DOHH2 (cell line): ENCODE data around the gene WASF2.
"Not testable (repeated sequence)": the region's sequence is repeated elsewhere in the genome, so short reads cannot be mapped to it uniquely, and the experiment has no call there.

ENCODE experiments used
- EZH2phosphoT487 ChIP-seq: fragments of 200-600 bp; sonication (generic); IDR thresholded peaks from 2 replicates; pipeline ENCODE4 v1.6.1; 2017; ENCODE audit warnings: borderline replicate concordance, mild to moderate bottlenecking, antibody characterized with exemption, low read length, moderate library complexity, mixed read lengths
- TF ChIP-seq, protein P1 (sequence below): fragments of 200-600 bp; sonication (generic); IDR thresholded peaks from one replicate; pipeline ENCODE4 v1.5.1; 2014; ENCODE audit warnings: antibody characterized with exemption, mild to moderate bottlenecking, low read depth, low read length; ENCODE audit not compliant: poor library complexity, severe bottlenecking

DNA sequence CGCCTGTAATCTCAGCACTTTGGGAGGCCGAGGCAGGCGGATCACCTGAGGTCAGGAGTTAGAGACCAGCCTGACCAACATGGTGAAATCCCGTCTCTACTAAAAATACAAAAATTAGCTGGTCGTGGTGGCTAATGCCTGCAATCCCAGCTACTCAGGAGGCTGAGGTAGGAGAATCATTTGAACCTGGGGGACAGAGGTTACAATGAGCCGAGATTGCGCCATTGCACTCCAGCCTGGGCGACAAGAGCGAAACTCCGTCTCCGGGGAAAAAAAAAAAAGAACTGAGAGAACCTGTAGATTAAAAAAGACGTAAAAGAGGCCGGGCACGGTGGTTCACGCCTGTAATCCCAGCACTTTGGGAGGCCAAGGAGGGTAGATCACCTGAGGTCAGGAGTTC lies 21.6 kb downstream of the WASF2 start:
- TF ChIP-seq, protein P1, sequence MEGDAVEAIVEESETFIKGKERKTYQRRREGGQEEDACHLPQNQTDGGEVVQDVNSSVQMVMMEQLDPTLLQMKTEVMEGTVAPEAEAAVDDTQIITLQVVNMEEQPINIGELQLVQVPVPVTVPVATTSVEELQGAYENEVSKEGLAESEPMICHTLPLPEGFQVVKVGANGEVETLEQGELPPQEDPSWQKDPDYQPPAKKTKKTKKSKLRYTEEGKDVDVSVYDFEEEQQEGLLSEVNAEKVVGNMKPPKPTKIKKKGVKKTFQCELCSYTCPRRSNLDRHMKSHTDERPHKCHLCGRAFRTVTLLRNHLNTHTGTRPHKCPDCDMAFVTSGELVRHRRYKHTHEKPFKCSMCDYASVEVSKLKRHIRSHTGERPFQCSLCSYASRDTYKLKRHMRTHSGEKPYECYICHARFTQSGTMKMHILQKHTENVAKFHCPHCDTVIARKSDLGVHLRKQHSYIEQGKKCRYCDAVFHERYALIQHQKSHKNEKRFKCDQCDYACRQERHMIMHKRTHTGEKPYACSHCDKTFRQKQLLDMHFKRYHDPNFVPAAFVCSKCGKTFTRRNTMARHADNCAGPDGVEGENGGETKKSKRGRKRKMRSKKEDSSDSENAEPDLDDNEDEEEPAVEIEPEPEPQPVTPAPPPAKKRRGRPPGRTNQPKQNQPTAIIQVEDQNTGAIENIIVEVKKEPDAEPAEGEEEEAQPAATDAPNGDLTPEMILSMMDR: not testable (repeated sequence)
- not testable (repeated sequence) for TF ChIP-seq EZH2phosphoT487
